Central memory CD4-positive, alpha-beta T cell (primary cell): Measurements from ENCODE around the gene CD180.
A peak's percentile ranks its signal among the peaks of the same experiment; 100 is the strongest.
"Not testable (repeated sequence)": the region's sequence is repeated elsewhere in the genome, so short reads cannot be mapped to it uniquely, and the experiment has no call there.

Experiments
- DNase-seq: peaks from one replicate; pipeline ENCODE4 v3.0.0; 2022

The CD180 gene

DNA sequence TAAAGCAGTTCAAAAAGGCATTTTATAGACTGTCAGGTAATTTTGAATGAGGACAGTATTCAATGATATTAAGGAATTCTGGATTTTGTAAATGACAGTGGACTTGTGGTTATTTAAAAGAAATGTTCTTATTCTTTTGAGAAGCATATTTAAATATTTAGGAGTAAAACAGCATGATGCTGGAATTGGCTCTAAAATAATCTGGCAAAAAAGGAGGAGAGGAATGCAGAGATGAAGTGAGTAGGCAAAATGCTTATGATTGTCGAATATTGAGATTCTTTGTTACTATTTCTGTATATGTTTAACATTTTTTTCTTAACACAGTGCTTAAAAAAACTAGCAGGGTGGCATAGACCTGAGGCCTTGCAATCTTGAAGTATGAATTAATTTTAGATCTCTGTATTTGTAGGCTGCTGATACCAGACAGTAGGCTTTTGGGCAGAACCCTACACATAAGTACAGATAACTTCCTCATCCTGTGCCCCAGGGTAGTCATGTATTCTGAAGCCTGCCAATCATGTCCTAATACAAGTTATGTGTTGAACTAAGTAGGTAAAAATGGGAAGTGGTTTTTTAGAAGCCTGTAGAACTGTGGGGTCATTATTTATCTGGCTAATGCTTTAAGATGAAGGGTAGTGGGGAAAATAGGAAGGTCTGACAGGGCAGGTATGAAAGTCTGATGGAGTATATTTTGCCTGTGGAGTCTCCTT is 9.4 kb downstream of the CD180 start:
- DNase-seq: no peak

DNA sequence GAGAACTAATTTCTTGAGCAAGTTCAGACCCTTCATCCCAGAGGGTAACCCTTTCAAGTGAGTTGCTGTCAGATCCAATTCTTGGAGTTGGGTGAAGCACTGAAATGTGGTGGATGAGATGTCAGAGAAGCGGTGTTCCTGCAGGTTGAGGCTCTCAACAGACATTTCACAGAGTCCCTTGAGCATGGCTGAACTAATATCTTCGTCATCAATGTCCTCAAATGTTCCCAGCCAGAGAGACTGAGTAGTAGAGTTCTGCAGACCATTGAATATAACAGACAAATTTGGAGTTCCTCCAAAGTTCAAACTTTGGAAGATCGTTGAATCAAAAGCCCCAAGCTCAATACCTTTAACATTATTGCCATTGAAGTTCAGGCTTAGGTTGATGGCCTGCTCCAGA is 12.7 kb downstream of the CD180 start:
- no peak for DNase-seq

GRCh38 chr5:67182301-67182790 is 14.3 kb downstream of the CD180 start:
- no peak for DNase-seq

GRCh38 chr5:67181648-67182221 is 14.9 kb downstream of the CD180 start:
- DNase-seq: no peak

DNA sequence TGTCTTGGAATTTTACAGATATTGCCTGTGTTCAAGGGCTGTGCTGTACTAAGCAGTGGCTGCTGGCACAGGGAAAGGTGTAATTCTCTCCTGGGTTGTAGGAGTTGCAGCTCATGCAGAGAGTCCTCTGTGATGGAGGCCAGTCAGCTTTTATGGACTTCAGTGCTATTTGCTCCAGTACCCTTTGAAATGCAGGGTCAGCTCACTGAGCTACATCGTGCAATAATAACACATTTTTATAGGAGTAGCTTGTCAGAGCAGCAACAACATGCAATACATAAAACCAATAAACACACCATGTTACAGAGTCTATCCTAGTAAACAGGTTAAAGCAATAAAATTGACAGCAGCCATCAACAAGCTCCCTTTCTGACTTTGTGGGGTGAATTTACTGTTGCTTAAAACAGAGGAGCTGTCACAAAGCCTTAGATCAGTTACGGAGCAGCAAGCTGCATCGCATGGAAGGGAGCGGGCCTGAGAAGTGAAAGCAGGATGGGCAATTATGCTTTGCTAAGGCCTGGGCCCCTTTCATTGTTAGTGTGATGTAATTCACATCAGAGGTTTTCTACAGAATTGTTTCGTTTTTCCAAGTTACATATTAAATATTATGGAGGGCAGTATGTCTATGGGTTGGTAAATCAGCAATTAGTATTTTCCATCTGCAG is 16.8 kb downstream of the CD180 start:
- no peak for DNase-seq

DNA sequence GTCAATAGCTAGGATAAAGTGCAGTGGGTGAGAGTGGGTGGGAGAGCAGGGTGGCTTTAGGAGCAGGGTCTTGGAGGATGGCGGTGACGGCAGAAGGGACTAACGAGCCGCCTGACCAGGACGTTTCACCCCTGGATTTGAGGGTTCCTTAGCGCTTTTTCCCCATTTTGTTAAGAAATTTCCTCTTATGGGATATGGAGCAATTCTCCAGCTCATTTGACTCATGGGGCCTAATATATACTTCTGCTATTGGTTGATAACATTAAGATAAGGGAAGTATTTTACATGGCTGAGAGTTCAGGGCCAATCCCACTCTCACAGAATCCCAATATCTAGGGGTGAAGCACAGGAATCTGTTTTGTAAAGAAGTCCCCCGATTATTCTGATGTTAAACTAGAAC is 17.6 kb downstream of the CD180 start:
- no peak for DNase-seq

- DNase-seq: no peak
Observed at GRCh38 chr5:67178085-67178484, 18.5 kb downstream of the CD180 start.

GRCh38 chr5:67176936-67177335 is 19.7 kb downstream of the CD180 start:
- no peak for DNase-seq

DNA sequence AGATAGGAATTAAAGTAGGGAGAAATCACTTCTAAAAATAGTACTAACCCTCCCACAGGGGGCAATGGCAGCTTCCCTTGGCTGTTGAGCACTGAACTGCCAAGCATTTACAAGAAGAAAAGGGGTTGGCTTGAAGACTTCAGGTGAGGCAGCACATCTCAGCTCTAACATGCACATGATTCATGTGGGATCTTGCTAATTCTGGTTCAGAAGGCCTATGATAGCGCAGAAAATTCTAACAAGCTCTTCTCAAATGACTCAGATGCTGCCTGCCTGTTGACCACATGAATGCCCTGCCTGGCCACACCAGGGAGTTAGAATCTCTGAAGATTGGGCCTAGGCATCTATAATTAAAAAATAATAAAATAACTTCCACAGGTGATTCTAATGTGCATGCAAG is 22.6 kb downstream of the CD180 start:
- DNase-seq: no peak

GRCh38 chr5:67173351-67173750 is 23.2 kb downstream of the CD180 start:
- not testable (repeated sequence) for DNase-seq

- DNase-seq: no peak
Observed at GRCh38 chr5:67170767-67171166, 25.8 kb downstream of the CD180 start.

GRCh38 chr5:67168069-67168468 is 28.5 kb downstream of the CD180 start:
- DNase-seq: no peak

GRCh38 chr5:67166460-67167285 is 29.9 kb downstream of the CD180 start:
- peak; percentile 70 for DNase-seq

- peak; percentile 79 for DNase-seq
Observed at GRCh38 chr5:67165526-67166459, 30.8 kb downstream of the CD180 start.

DNA sequence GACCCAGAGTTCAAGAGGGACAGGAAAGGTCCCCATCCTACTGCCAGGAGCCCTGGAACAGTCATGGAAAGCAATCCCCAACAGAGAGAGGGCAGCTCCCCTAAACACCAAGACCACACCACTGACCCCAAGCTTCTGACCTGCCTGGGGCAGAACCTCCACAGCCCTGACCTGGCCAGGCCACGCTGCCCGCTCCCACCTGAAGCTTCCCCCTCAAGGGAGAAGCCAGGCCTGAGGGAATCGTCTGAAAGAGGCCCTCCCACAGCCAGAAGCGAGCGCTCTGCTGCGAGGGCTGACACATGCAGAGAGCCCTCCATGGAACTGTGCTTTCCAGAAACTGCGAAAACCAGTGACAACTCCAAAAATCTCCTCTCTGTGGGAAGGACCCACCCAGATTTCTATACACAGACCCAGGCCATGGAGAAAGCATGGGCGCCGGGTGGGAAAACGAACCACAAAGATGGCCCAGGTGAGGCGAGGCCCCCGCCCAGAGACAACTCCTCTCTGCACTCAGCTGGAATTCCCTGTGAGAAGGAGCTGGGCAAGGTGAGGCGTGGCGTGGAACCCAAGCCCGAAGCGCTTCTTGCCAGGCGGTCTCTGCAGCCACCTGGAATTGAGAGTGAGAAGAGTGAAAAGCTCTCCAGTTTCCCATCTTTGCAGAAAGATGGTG is 31.6 kb downstream of the CD180 start:
- DNase-seq: no peak

DNA sequence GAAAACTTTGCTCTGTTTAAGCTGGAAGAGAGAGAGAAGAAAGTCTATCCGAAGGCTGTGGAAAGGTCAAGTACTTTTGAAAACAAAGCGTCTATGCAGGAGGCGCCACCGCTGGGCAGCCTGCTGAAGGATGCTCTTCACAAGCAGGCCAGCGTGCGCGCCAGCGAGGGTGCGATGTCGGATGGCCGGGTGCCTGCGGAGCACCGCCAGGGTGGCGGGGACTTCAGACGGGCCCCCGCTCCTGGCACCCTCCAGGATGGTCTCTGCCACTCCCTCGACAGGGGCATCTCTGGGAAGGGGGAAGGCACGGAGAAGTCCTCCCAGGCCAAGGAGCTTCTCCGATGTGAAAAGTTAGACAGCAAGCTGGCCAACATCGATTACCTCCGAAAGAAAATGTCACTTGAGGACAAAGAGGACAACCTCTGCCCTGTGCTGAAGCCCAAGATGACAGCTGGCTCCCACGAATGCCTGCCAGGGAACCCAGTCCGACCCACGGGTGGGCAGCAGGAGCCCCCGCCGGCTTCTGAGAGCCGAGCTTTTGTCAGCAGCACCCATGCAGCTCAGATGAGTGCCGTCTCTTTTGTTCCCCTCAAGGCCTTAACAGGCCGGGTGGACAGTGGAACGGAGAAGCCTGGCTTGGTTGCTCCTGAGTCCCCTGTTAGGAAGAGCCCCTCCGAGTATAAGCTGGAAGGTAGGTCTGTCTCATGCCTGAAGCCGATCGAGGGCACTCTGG is 32.6 kb downstream of the CD180 start:
- no peak for DNase-seq

DNA sequence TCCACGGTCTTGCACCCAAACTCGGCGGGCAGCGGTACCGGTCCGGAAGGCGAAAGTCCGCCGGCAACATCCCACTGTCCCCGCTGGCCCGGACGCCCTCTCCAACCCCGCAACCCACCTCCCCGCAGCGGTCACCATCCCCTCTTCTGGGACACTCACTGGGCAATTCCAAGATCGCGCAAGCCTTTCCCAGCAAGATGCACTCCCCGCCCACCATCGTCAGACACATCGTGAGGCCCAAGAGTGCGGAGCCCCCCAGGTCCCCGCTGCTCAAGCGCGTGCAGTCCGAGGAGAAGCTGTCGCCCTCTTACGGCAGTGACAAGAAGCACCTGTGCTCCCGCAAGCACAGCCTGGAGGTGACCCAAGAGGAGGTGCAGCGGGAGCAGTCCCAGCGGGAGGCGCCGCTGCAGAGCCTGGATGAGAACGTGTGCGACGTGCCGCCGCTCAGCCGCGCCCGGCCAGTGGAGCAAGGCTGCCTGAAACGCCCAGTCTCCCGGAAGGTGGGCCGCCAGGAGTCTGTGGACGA is 33.3 kb downstream of the CD180 start:
- DNase-seq: no peak

DNA sequence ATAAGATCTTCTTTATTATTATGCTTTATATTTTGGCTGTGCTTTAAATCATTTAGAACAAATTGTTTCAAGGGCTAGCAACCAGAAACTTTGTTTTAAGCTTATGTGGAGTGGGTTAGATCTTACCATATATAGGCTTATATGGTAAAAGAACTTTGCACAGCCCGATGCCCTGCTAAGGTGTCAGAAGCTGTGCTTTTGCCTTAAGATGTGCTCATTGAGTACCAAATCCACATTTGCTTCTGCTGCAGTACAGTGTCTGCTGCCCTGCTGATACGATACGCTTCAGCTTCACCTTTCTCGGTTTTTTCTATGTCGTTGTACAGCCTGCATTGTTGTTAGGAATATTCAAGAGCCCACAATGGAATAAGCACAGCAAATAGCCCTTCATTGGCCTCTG is 34.8 kb downstream of the CD180 start:
- no peak for DNase-seq

- peak; percentile 47 for DNase-seq
Observed at GRCh38 chr5:67160985-67161384, 35.6 kb downstream of the CD180 start.

GRCh38 chr5:67160272-67160671 is 36.3 kb downstream of the CD180 start:
- DNase-seq: no peak
